Activated CD8-positive, alpha-beta T cell treated with anti-CD3 and anti-CD28 coated beads for 36 hours (primary cell): ENCODE data around the gene DSC2. TPM values are rescaled to one million over a fixed set of nuclear protein-coding genes. Genes with fewer than 3 reads are reported as not detected.
"Not testable (repeated sequence)": the region's sequence is repeated elsewhere in the genome, so short reads cannot be mapped to it uniquely, and the experiment has no call there.

ENCODE experiments used
- ATAC-seq: fragments of 200-7000 bp; cut with Tn5 transposase; one replicate; pipeline ENCODE4 v1.10.0; 2021; ENCODE audit warnings: mild to moderate bottlenecking, moderate library complexity
- CTCF ChIA-PET: fragments of 350-600 bp; sonication (Branson Sonifier 250); formaldehyde crosslinking; loops from one replicate; lab custom pipeline; 2021; ENCODE audit warnings: antibody characterized with exemption; lab: Charles Lee
- POLR2A ChIA-PET: fragments of 350-600 bp; sonication (Branson Sonifier 250); formaldehyde crosslinking; loops from one replicate; lab custom pipeline; 2021; ENCODE audit warnings: antibody characterized with exemption; lab: Charles Lee
- DNase-seq: peaks from one replicate; pipeline ENCODE4 v3.0.0-alpha.2; 2020
- H3K27ac Mint-ChIP-seq: one replicate; pipeline ENCODE4 v1.8.0; 2021; ENCODE audit warnings: mild to moderate bottlenecking, mixed read lengths
- H3K27me3 Mint-ChIP-seq: one replicate; pipeline ENCODE4 v1.8.0; 2021; ENCODE audit warnings: mixed read lengths
- H3K36me3 Mint-ChIP-seq: one replicate; pipeline ENCODE4 v1.8.0; 2021; ENCODE audit warnings: low read depth, mixed read lengths
- H3K4me1 Mint-ChIP-seq: one replicate; pipeline ENCODE4 v1.8.0; 2021; ENCODE audit warnings: low read depth, mixed read lengths
- H3K4me3 Mint-ChIP-seq: one replicate; pipeline ENCODE4 v1.8.0; 2021; ENCODE audit warnings: mild to moderate bottlenecking, moderate library complexity, mixed read lengths
- H3K9me3 Mint-ChIP-seq: one replicate; pipeline ENCODE4 v1.8.0; 2021; ENCODE audit warnings: mixed read lengths
- intact Hi-C: fragments of 100-400 bp; cut with micrococcal nuclease; formaldehyde crosslinking; loops from one replicate; pipeline ENCODE4 v1.10.0; 2022
- total RNA-seq, 2 experiments: library from RNA; stranded (reverse); gene quantifications; one replicate each; pipeline ENCODE4 v1.2.3, GENCODE V29; 2021
- TF ChIP-seq, protein P1 (sequence below): fragments of 200-600 bp; IDR thresholded peaks from one replicate; pipeline ENCODE4 v1.8.0; 2022; ENCODE audit warnings: antibody characterized with exemption, mild to moderate bottlenecking

DSC2 gene
- total RNA-seq, 2 experiments from 2014 or later, result not detected

DNA sequence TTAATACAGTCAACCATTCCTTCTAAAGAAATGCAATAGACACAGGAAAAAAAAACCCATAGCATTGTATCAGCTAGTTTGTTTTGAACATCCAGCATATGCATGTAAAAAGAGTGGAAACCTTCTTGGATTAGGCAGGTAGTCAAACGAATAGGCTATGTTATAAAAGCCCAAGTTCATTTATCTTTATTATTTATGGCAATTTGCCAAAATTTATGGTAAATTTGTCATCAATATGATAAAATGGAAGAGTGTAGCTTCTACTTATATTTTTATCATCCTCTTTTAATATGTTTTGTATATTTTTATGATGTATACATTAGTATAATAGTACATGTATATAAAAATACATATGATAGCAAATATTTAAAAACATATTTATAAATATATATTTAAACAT, 36.5 kb upstream of the DSC2 start:
- TF ChIP-seq, protein P1, sequence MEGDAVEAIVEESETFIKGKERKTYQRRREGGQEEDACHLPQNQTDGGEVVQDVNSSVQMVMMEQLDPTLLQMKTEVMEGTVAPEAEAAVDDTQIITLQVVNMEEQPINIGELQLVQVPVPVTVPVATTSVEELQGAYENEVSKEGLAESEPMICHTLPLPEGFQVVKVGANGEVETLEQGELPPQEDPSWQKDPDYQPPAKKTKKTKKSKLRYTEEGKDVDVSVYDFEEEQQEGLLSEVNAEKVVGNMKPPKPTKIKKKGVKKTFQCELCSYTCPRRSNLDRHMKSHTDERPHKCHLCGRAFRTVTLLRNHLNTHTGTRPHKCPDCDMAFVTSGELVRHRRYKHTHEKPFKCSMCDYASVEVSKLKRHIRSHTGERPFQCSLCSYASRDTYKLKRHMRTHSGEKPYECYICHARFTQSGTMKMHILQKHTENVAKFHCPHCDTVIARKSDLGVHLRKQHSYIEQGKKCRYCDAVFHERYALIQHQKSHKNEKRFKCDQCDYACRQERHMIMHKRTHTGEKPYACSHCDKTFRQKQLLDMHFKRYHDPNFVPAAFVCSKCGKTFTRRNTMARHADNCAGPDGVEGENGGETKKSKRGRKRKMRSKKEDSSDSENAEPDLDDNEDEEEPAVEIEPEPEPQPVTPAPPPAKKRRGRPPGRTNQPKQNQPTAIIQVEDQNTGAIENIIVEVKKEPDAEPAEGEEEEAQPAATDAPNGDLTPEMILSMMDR, result no peak
- POLR2A ChIA-PET, result no interaction called here
- DNase-seq (no peak), ATAC-seq (no peak)
- intact Hi-C loops, result no loop called here
- no peak overlapping the region for H3K27ac Mint-ChIP-seq
- no peaks in the 10 kb centered on the region for H3K9me3 Mint-ChIP-seq
- H3K27me3 Mint-ChIP-seq, result no peaks in the 10 kb centered on the region
- H3K4me3 Mint-ChIP-seq, result no peak overlapping the region
- H3K4me1 Mint-ChIP-seq, result no peaks in the 10 kb centered on the region
- CTCF ChIA-PET, result no interaction called here
- no peaks in the 10 kb centered on the region for H3K36me3 Mint-ChIP-seq

DNA sequence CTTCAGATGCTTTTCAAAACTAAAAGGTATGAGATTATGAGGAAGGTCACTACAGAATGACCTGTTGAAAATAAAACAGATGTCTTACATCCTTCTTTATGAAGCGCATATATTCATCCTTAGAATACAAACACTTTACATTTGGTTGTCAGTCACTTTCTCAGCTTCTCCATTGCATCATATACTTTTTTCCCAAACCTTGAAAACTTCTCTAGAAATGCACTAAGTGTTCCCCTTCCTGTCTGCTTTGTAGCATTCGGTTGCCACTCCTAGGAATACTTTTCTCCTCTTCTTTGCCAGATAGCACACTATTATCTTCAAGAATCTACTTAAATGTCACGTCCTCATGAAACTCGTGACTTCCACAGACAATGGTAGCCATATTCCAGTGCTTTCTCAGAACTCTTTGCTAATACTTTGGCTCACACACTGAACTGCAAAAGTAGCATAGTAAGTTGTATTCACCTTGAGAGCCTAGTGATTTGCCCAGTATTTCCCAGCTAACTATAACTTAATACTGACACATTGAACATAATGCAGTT, 32.8 kb upstream of the DSC2 start:
- Mint-ChIP-seq H3K4me1 (no peaks in the 10 kb centered on the region), H3K27ac (no peak overlapping the region), H3K36me3 (no peaks in the 10 kb centered on the region), H3K27me3 (no peaks in the 10 kb centered on the region), H3K4me3 (no peak overlapping the region), H3K9me3 (no peaks in the 10 kb centered on the region)
- no peak for ATAC-seq
- no peak for DNase-seq
- TF ChIP-seq, protein P1, result no peak
- POLR2A ChIA-PET, result no interaction called here
- CTCF ChIA-PET, result no interaction called here
- intact Hi-C loops, result no loop called here

DNA sequence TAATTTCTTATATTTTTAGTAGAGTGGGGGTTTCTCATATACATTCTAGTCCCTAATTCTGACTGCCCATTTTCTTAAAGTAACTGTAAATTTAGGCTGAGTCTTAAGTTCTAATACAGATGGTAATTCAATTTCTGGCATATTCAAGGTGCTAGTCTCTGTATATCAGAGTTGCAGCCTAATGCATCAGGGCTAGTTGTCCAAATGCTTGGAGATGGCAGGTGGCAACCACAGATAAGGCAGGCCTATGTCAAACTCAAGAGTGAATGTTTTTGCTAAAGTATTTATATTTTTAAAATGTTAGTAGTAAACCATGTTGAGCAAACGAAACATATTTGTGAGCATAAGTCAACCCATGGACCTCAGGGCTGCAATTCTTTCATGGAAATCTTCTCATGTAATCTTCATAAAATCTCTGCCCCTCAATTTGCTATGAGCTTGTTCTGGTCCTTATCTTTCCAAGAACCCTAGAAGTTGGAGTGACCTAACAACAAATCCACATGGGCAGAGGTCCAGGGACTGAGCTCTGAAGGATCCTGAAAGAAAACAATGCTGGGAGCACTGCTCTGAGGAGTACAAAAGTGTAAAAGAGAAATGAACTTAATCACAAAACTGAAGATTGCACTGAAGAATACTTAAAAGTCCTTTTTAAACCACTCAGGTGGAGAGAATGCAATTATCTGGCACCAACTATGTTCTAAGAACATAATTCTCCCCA, 27.3 kb upstream of the DSC2 start:
- Mint-ChIP-seq H3K4me1 (no peaks in the 10 kb centered on the region), H3K9me3 (peaks cover 2% of the 10 kb centered on the region), H3K27ac (no peak overlapping the region), H3K27me3 (no peaks in the 10 kb centered on the region), H3K36me3 (no peaks in the 10 kb centered on the region), H3K4me3 (no peak overlapping the region)
- intact Hi-C loops, result no loop called here
- ATAC-seq, result no peak
- DNase-seq, result no peak
- POLR2A ChIA-PET, result no interaction called here
- TF ChIP-seq, protein P1, result no peak
- CTCF ChIA-PET, result no interaction called here

DNA sequence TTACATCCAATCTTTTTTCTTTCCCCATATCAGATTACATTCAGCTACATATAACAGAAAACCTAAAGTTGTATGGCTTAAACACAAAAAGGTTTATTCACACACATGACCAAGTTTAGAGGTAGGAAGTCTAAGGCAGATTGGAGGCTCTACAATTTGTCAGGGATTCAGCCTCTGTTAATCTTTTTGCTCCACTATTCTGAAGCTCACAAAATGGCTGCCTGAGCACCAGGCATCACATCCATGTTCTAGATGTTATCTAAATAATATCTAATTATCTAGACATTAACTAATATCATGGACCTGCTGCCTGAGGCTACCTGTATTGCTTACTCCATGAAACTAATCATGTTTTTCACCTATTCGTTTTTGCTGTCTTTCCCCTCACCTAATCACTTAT, 23.7 kb upstream of the DSC2 start:
- intact Hi-C loops, result no loop called here

DNA sequence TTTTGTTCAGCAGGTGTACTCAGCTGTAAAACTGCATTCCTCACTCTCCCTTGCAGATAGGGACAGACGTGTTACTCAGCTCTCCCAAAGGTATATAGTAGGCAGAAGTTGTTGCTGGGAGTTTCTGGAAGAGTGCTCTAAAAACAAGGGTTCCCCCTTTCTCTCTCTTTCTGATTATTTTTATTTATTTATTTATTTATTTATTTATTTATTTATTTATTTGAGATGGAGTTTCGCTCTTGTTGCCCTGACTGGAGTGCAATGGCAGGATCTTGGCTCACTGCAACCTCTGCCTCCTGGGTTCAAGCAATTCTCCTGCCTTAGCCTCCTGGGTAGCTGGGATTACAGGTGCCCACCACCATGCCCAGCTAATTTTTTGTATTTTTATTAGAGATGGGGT, 20.9 kb upstream of the DSC2 start:
- H3K36me3 Mint-ChIP-seq, H3K27me3 Mint-ChIP-seq, H3K27ac Mint-ChIP-seq, intact Hi-C loops, POLR2A ChIA-PET, DNase-seq, CTCF ChIA-PET, H3K4me3 Mint-ChIP-seq, H3K4me1 Mint-ChIP-seq, ATAC-seq, H3K9me3 Mint-ChIP-seq: not testable (repeated sequence)

More for the DNA sequence above, 23.7 kb upstream of the DSC2 start:
- CTCF ChIA-PET, result no interaction called here
- Mint-ChIP-seq H3K27me3 (no peaks in the 10 kb centered on the region), H3K9me3 (peaks cover 2% of the 10 kb centered on the region), H3K36me3 (no peaks in the 10 kb centered on the region), H3K4me3 (no peak overlapping the region), H3K4me1 (no peaks in the 10 kb centered on the region), H3K27ac (no peak overlapping the region)
- DNase-seq (no peak), ATAC-seq (no peak)
- TF ChIP-seq, protein P1, result no peak
- POLR2A ChIA-PET, result no interaction called here
